GM11168 (cell line): ENCODE results near the gene TBCK.
"Not testable (repeated sequence)": the region's sequence is repeated elsewhere in the genome, so short reads cannot be mapped to it uniquely, and the experiment has no call there.

ENCODE experiments used
- in situ Hi-C: fragments of 300-500 bp; cut with MboI; formaldehyde crosslinking; loops from one replicate; pipeline ENCODE4 v1.12.0; 2022; ENCODE audit warnings: low sequenced_read_pairs; ENCODE audit not compliant: unreplicated experiment

TBCK gene

DNA sequence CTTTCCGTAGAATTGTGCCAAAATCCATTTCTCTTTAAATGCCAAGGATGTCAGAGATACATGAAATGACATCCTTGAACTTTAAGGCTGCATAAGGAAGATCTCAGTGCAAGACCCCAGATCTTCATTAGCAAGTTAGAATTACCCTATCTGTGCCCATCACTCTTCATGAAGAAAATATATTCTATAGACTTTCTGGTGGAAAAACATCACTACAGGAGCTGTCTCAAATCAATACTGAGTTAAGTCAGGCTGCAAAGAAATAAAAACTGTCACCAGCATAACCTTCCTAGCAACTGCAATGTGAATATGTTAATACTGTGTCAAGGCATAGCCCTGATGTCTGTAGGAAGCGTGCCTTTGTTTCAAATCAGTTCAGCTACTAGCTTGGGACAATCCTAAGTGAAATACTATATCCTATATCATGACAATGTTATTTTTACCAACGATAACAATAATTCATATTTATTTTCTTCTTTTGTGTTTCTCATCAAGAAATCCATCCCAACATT lies 173.3 kb downstream of the TBCK start:
- in situ Hi-C loops, result no loop called here

DNA sequence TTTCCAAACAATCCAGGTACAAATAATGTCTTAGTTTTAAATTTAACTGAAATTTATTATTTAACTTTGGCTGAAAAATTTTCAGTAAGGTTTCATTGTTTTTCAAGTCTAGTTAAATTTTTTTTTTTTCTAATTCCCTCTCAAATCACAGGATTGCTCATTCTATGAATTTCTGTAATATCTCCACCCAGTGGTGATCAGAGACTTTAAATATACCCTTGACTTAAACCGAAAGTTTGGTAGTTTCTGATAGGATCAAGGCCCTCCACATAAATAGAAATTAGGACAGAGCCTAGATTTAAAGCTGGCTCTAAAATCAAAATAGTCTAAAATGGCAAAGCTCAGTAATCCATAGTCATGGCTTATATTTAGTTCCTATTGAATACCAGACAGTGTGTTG lies 175.4 kb downstream of the TBCK start:
- in situ Hi-C loops, result no loop called here

DNA sequence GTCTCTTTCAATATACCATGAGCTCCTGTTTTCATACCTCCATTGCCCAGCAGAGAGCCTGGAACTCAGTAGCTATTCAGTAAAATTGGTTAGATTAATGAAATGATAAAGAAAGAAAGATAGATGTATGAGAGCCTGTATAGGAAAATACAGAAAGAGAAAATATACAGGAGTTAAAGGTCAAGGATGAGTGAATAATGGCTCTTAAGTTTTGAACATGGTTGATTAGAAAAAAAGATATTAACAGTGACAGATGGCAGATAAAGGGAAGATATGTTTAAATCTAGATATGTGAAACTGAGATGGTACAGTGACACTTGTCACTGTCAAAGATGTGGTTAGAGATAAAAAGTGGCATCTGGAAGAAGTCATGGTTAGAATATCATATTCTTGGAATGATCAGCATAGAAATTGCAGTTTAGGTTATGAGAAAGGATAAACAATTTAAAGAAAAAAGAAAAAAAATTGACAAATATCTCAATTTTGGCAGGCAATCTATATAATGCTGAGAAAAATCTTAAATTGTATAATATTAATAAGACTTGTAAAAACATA lies 179.2 kb downstream of the TBCK start:
- in situ Hi-C loops, result no loop called here

DNA sequence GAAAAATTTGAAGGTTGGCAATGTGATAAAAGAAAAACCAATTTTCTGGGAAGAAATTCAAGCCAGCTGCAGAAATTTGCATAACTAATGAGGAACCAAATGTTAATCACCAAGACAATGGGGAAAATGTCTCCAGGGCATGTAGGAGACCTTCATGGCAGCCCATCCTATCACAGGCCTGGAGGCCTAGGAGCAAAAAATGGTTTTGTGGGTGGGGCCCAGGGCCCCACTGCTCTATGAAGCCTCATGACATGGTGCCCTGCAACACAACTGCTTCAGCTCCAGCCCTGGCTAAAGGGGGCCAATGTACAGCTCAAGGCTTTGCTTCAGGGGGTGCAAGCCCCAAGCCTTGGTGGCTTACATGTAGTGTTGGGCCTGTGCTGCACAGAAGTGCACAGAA lies 184.0 kb downstream of the TBCK start:
- in situ Hi-C loops, result no loop called here

DNA sequence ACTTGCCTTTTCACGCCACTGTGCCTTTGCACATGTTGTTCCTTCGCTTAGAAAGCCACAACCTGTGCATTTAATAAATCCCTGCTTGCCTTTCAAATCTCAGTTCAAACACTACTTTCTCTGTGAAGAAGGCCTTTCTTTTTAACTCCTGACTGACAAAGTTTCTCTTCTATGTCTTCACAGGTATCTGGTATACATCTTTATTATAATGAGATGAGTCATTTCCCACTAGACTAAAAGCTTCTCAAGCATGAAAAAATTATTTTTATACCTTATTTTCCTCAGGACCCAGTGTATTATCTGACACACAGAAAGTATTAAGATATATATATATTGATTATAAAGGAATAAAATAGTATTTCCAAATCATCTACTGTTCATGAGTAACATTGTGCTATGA lies 189.9 kb downstream of the TBCK start:
- in situ Hi-C loops, result no loop called here

DNA sequence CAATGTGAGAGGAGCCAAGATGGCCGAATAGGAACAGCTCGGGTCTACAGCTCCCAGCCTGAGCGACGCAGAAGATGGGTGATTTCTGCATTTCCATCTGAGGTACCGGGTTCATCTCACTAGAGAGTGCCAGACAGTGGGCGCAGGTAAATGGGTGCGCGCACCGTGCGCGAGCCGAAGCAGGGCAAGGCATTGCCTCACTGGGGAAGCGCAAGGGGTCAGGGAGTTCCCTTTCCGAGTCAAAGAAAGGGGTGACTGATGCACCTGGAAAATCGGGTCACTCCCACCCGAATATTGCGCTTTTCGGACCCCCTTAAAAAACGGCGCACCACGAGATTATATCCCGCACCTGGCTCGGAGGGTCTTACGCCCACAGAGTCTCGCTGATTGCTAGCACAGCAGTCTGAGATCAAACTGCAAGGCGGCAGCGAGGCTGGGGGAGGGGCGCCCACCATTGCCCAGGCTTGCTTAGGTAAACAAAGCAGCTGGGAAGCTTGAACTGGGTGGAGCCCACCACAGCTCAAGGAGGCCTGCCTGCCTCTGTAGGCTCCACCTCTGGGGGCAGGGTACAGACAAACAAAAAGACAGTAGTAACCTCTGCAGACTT lies 196.0 kb downstream of the TBCK start:
- in situ Hi-C loops, result not testable (repeated sequence)

DNA sequence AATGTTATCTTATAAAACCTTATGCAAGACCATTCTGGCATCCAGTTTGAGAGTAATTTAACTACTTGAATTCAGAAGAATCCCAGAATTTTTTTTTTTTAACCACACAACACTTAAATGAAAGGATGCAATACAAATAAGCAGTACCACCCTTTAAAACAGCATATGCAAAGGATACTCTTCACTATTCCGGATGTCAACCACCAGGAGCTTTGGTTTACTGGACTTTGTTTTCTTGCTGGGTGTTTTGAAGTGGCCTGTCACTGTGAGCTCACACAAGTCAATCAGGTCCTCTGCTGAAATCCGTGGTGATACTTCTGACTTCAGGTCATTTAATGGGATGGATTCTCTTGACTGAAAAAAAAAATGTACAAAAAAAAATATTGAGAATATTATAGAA lies 200.0 kb downstream of the TBCK start:
- in situ Hi-C loops, result no loop called here

DNA sequence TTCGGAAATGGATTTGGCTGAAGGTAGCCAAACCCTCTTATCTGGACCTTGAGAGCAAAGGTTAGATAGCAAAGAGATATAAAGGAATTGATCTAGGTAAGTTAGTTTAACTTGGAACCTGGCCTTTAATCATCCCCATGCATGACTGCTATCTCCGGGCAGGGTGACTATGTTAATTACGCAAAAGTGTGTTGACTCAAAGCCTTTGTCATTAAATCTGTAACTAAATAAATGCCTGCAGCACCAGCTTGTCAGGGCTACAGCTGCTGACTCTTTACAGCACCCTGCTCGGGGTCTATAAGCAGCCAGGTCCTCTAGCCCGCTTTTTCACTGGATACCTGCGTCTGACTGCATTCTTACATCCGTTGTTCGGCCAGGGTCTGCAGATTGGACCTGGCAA lies 201.7 kb downstream of the TBCK start:
- in situ Hi-C loops, result no loop called here

DNA sequence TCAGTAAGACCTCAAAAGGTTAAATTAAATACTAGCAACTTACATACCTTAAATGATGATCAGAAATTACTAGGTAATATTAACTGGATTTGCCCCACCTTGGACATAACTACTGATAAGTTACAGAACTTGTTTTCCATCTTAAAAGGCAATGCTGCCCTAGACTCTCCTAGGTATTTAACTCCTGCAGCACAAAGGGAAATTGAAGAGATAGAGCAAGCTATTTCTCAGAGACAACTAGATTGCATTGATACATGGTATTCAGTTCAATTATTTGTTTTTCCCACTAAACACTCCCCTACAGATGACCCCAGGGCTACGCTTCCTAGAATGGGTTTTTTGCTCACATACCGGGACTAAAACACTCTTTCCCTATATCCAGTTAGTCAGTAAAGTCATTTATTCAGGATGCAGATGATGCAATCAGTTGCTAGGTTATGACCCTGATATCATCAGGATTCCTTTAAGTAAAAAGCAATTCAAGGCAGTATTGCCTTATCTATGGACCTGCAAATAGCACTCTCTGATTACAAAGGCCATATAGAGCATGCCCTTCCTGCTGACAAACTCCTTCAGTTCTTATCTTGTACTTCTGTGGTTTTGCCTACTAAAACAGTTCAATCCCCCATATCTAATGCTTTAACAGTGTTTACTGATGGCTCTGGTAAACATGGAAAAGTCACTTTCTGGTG lies 204.1 kb downstream of the TBCK start:
- in situ Hi-C loops, result not testable (repeated sequence)

DNA sequence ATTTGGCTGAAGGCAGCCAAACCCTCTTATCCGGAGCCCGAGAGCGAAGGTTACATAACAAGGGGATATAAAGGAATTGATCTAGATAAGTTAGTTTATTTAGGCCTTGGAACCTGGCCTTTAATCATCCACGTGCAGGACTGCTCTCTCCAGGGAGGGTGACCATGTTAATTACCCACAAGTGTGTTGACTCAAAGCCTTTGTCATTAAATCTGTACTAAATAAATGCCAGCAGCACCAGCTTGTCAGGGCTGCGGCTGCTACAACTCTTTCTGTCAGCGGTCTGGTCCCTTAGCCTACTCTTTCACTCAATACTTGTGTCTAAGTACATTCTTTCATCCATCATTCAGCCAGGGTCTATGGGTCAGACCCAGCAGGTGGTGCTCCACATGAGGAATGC lies 206.1 kb downstream of the TBCK start:
- in situ Hi-C loops, result no loop called here

DNA sequence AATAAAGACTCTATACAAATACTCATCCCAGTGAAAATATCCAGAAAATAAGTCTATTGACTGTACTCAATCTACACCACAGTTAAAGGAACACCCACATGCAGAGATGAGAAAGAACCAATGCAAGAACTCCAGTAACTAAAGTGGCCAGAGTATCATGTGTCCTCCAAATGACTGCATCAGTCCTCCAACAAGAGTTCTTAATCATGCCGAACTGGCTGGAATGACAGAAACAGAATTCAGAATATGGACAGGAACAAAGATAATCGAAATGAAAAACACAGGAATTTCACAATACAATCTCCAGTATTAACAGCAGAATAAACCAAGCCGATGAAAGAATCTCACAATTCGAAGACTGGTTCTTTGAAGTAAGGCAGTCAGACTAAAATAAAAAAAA lies 210.3 kb downstream of the TBCK start:
- in situ Hi-C loops, result no loop called here

DNA sequence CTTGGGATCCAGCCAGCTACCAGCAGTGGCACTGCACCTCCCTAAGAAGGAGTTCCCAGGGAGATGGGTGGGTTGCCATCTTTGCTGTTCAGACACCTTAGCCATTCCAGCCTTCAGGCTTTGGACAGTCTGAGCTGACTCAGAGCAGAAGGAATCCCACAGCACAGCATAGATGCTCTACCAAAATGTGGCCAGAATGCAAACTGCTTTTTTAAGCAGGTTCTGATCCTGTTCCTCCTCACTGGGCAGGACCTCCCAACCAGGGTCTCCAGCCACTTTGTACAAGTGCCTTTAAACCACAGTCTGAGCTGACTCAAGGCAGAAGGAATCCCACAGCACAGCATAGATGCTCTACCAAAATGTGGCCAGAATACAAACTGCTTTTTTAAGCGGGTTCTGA lies 211.7 kb downstream of the TBCK start:
- in situ Hi-C loops, result no loop called here

DNA sequence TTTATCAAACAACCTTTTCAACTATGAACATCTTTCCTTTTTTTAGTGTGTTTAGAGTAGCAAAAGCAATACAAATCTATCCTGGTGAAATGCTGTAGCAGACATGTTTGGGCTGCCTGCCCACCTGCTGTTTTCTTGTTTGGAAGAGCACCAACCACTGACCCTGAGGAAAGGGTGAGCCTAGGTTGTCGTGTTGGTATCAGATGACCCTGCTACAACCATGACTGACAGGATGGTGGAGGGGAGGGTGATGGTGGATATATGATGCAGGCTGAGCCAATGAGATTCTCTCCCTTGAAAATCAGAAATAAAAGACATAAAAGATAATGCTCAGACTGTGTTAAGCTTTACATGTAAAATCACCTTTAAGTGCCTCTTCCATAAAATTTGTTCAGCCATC lies 219.6 kb downstream of the TBCK start:
- in situ Hi-C loops, result no loop called here

DNA sequence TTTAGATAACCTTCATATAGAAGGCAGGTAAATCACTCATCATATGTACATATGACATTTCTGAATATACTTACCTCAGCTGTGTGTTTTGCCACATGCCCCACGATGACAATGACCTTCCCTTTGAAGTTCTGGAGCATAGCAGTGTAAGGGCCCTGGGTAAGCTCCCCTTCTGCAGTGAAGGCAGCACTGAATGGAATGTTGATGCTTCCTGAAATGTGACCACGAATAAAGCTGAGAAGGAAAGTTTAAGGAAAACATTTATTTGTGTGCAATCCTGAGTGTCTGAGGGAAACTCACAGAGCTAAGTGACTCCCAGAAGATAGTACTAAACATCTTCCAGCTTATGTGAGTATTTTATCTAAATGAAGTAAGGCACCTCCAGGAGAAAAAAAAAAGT lies 220.6 kb downstream of the TBCK start:
- in situ Hi-C loops, result no loop called here

DNA sequence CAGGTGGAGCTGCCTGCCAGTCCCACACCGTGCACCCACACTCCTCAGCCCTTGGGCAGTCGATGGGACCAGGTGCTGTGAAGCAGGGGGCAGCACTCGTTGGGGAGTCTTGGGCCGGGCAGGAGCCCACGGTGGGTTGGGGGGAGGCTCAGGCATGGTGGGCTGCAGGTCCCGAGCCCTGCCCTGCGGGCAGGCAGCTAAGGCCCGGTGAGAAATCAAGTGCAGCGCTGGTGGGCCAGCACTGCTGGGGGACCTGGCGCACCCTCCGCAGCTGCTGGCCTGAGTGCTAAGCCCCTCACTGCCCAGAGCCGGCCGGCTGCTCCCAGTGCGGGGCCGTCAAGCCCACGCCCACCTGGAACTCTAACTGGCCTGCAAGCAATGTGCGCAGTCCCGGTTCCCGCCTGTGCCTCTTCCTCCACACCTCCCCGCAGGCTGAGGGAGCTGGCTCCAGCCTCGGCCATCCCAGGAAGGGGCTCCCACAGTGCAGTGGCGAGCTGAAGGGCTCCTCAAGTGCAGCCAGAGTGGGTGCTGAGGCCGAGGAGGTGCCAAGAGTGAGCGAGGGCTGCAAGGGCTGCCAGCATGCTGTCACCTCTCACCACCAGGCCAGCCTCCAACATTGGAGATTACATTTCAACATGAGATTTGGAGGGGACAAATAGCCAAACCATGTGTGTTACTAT lies 223.5 kb downstream of the TBCK start:
- in situ Hi-C loops, result no loop called here

DNA sequence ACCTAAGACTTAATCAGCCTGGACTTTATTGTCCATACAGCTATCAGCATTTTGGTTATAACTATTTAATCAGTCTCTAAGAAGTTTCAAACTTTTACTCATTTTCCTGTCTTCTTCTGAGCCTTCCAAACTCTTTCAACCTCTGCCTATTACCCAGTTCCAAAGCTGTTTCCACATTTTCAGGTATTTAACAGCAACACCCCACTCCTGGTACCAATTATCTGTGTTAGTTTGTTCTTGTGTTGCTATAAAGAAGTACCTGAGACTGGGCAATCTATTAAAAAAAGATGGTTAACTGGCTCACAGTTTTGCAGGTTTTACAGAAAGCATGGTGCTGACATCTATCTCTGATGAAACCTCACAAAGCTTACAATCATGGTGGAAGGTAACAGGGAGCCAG lies 225.2 kb downstream of the TBCK start:
- in situ Hi-C loops, result no loop called here

DNA sequence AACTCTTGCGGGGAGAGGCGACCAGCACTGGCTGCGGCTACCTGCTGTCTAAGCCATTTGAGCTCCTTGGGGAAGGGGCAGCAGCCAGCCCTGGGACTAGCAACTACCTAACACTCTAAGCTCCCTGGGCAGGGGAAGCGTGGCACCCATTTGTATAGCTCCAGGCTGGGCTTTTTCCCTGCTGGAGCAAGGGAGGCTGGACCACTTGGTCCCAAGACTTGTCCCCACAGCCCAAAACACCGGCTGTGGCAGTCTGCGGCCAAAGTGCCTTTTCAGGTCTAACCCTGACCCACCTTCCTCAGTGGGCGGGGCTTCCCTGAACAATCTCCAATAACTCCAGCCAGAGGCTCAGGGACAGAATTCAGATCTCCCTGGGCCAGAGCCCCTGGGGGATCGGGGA lies 232.9 kb downstream of the TBCK start:
- in situ Hi-C loops, result no loop called here

DNA sequence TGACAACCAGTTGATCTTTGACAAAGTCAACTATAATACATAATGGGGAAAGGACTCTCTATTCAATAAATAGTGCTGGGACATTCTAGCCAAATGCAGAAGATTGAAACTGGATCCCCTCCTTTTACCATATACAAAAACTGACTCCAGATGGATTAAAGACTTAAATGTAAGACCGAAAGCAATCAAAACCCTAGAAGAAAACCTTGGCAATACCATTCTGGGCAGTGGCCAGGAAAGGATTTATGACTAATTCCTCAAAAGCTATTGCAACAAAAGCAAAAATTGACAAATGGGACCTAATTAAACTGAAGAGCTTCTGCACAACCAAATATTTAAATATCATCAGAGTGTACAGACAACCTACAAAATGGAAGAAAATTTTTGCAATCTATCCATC lies 235.6 kb downstream of the TBCK start:
- in situ Hi-C loops, result no loop called here

DNA sequence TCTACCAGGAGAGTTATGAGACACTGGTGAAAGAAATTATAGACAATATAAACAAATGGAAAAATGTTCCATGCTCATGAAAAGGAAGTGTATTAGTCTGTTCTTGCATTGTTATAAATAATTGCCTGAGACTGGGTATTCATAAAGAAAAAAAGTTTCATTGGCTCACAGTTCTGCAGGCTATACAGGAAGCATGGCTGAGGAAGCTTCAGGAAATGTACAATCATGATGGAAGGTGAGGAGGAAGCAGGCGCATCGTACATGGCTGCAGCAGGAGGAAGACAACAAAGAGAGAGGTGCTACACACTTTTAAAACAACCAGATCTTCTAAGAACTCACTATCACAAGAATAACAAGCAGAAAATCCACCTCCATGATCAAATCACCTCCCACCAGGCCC lies 236.4 kb downstream of the TBCK start:
- in situ Hi-C loops, result no loop called here

DNA sequence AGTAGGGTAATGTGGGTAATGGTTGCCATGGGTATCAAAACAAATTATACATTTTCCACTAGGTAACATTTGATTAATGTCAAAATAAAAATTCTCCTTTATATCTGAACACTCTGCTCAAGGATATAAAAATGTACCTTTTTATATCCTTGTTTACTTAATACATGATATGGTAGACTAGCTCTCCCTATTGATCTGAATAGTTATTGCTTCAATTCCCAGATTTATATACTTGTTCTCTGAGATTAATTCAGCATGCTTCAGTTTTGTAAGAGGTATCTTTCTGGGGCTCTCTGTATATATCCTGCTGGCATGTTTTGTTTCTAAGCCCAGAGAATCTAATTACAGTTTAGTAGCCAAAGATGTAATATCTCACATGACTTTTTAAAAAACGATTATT lies 251.0 kb downstream of the TBCK start:
- in situ Hi-C loops, result no loop called here

DNA sequence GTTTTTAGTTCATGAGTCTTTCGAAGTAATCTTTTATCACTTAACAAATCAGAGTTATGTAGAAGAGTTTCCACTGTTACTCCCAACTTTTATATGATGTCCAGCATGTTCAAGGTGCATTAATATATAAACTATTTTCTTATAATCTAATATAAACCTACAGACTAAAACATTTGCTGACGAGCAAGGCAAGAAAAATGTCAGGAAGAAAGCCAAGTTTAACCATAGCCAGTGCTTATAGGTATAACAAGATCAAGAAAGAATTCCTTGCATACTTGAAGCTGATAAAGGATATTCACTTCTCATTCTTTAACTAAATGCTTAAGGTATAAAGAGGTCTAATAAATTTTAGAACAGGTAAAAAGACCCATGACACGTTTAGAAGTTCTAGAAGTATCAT lies 253.0 kb downstream of the TBCK start:
- in situ Hi-C loops, result no loop called here
